ENCODE measurements around the gene MYEOV. TPM values are rescaled to one million over a fixed set of nuclear protein-coding genes. Genes with fewer than 3 reads are reported as not detected.

The MYEOV gene
- total RNA-seq, 1 donor from 2014 or later: not detected

- Histone ChIP-seq H3K27me3 (ENCODE audit: low read depth) (no peaks in the 10 kb centered on the region), H3K4me1 (no peaks in the 10 kb centered on the region), H3K27ac (replicated peaks) (no peak overlapping the region), H3K9me3 (replicated peaks) (peaks cover 28% of the 10 kb centered on the region), H3K4me3 (no peak overlapping the region), H3K36me3 (no peaks in the 10 kb centered on the region)
- intact Hi-C loops (cut with micrococcal nuclease): no loop called here
- DNase-seq: no peak
- no peak for TF ChIP-seq CTCF (IDR thresholded peaks at IDR 0.05; ENCODE audit: borderline replicate concordance)
Measured at GRCh38 chr11:69320326-69320725, 26.4 kb downstream of the MYEOV start.

- Histone ChIP-seq H3K27me3 (ENCODE audit: low read depth) (no peaks in the 10 kb centered on the region), H3K27ac (replicated peaks) (no peak overlapping the region), H3K9me3 (replicated peaks) (peaks cover 27% of the 10 kb centered on the region), H3K4me3 (no peak overlapping the region), H3K4me1 (no peaks in the 10 kb centered on the region), H3K36me3 (no peaks in the 10 kb centered on the region)
- intact Hi-C loops (cut with micrococcal nuclease): no loop called here
- no peak for DNase-seq
- no peak for TF ChIP-seq CTCF (IDR thresholded peaks at IDR 0.05; ENCODE audit: borderline replicate concordance)
Measured at GRCh38 chr11:69320756-69321741, 27.1 kb downstream of the MYEOV start.

- Histone ChIP-seq H3K9me3 (replicated peaks) (peaks cover 18% of the 10 kb centered on the region), H3K27me3 (ENCODE audit: low read depth) (no peaks in the 10 kb centered on the region), H3K4me1 (no peaks in the 10 kb centered on the region), H3K36me3 (no peaks in the 10 kb centered on the region), H3K4me3 (no peak overlapping the region), H3K27ac (replicated peaks) (no peak overlapping the region)
- no peak for TF ChIP-seq CTCF (IDR thresholded peaks at IDR 0.05; ENCODE audit: borderline replicate concordance)
- intact Hi-C loops (cut with micrococcal nuclease): no loop called here
- DNase-seq: no peak
Measured at GRCh38 chr11:69321877-69322361, 28.0 kb downstream of the MYEOV start.

GRCh38 chr11:69325446-69325845, 31.5 kb downstream of the MYEOV start:
- intact Hi-C loops (cut with micrococcal nuclease): no loop called here
- H3K9me3 ChIP-seq (replicated peaks): peaks cover 2% of the 10 kb centered on the region
- no peak for DNase-seq
- H3K27me3 ChIP-seq (ENCODE audit: low read depth): no peaks in the 10 kb centered on the region
- no peaks in the 10 kb centered on the region for H3K4me1 ChIP-seq
- TF ChIP-seq CTCF (IDR thresholded peaks at IDR 0.05; ENCODE audit: borderline replicate concordance): no peak
- no peaks in the 10 kb centered on the region for H3K36me3 ChIP-seq
- H3K27ac ChIP-seq (replicated peaks): no peak overlapping the region
- no peak overlapping the region for H3K4me3 ChIP-seq

GRCh38 chr11:69326622-69327219, 32.8 kb downstream of the MYEOV start:
- no peak overlapping the region for H3K27ac ChIP-seq (replicated peaks)
- DNase-seq: no peak
- peaks cover 14% of the 10 kb centered on the region for H3K9me3 ChIP-seq (replicated peaks)
- H3K36me3 ChIP-seq: no peaks in the 10 kb centered on the region
- H3K4me3 ChIP-seq: no peak overlapping the region
- H3K4me1 ChIP-seq: no peaks in the 10 kb centered on the region
- intact Hi-C loops (cut with micrococcal nuclease): no loop called here
- H3K27me3 ChIP-seq (ENCODE audit: low read depth): no peaks in the 10 kb centered on the region
- no peak for TF ChIP-seq CTCF (IDR thresholded peaks at IDR 0.05; ENCODE audit: borderline replicate concordance)

Data from left ventricle myocardium inferior (tissue), 1 donor.